Heart right ventricle (tissue), 16 donors: ENCODE data around the gene CD48. TPM values are rescaled to one million over a fixed set of nuclear protein-coding genes. Genes with fewer than 3 reads are reported as not detected.
"Not testable (repeated sequence)": the region's sequence is repeated elsewhere in the genome, so short reads cannot be mapped to it uniquely, and the experiment has no call there.

Experiments
- ATAC-seq, 8 donors: fragments of 200-7000 bp; cut with Tn5 transposase; one replicate each; pipeline ENCODE4 v1.9.1; 2020; ENCODE audit warnings: mild to moderate bottlenecking in 8 of 8, moderate library complexity in 8 of 8, moderate number of reproducible peaks in 1 of 8
- DNase-seq, 2 donors: peaks; one replicate each; pipeline ENCODE4 v3.0.0-alpha.2; 2020
- H3K27ac ChIP-seq, 10 donors: fragments of 200-600 bp; sonication (generic) in 2 of 10; one replicate each; pipeline versions ENCODE4 v1.5.0 to v1.8.0; 2020 to 2022; ENCODE audit warnings: mild to moderate bottlenecking in 3 of 10
- H3K27me3 ChIP-seq, 7 donors: fragments of 200-600 bp; one replicate each; pipeline ENCODE4 v1.8.0; 2021 to 2022; ENCODE audit warnings: mild to moderate bottlenecking in 2 of 7
- H3K36me3 ChIP-seq, 9 donors: fragments of 200-600 bp; sonication (generic) in 1 of 9; one replicate each; pipeline versions ENCODE4 v1.5.0 to v1.8.0; 2020 to 2022; ENCODE audit warnings: mild to moderate bottlenecking in 2 of 9
- H3K4me1 ChIP-seq, 9 donors: fragments of 200-600 bp; sonication (generic) in 1 of 9; one replicate each; pipeline versions ENCODE4 v1.5.0 to v1.8.0; 2020 to 2022; ENCODE audit warnings: mild to moderate bottlenecking in 4 of 9
- H3K4me3 ChIP-seq, 10 donors: fragments of 200-600 bp; sonication (generic) in 2 of 10; one replicate each; pipeline versions ENCODE4 v1.5.0 to v1.8.0; 2020 to 2022; ENCODE audit warnings: mild to moderate bottlenecking in 7 of 10, moderate library complexity in 2 of 10
- H3K9me3 ChIP-seq, 11 donors: fragments of 200-600 bp in 10 of 11; sonication (generic) in 2 of 11; one replicate each; pipeline versions ENCODE4 v1.5.0 to v1.8.0; 2013 to 2022; ENCODE audit warnings: mild to moderate bottlenecking in 2 of 11, control low read depth in 1 of 11, moderate library complexity in 1 of 11
- CTCF ChIP-seq, 9 donors: fragments of 200-600 bp; sonication (generic) in 2 of 9; IDR thresholded peaks; one replicate each; pipeline versions ENCODE4 v1.5.0 to v1.8.0; 2021 to 2022; ENCODE audit warnings: antibody characterized with exemption in 9 of 9, mild to moderate bottlenecking in 5 of 9, moderate library complexity in 1 of 9
- WGBS, 2 donors: extraction: QIAGEN DNeasy Blood & Tissue Kit; methylation state at CpG; one replicate each; pipeline ENCODE4 v1.1.7; 2013; ENCODE audit warnings: inconsistent platforms in 1 of 2; 5-methylcytosine and 5-hydroxymethylcytosine counted together
- intact Hi-C, 10 donors: fragments of 100-400 bp; cut with DNase I; formaldehyde crosslinking; loops; one replicate each; pipeline versions ENCODE4 v1.11.1 to v1.14.2; 2022
- polyA plus RNA-seq, 2 donors: library from polyadenylated mRNA; stranded (reverse); fragments of 200-250 nt; gene quantifications; one replicate each; pipeline ENCODE4 v1.2.3, GENCODE V29; 2013
- total RNA-seq, 10 donors: library from RNA; stranded (reverse); fragmentation: NEBNext Ultra II Directional in 3 of 10; extraction: Animal tissue kit (Norgen Biotek cat#: 25700) in 3 of 10; gene quantifications; one replicate each; pipeline versions ENCODE4 v1.2.1 to v1.2.4, GENCODE V29; 2021 to 2023
- donor health status: Arrhythmogenic right ventricular cardiomyopathy.
- donor health status: ischemic (EF 13 %, LVEDD 7.1; RV severe dilation, severe dysfunction).
- donor health status: healthy with polysubstance abuse.
- donor health status: DM: no; HTN: yes; CAD: no.
- donor health status: DM: no; HTN: no; CAD: no.
- donor health status: ischemic (EF 25% LVEDD 6.9; RV normal size, moderate dysfunction).
- donor health status: ischemic (EF 25% LVEDD 5.7; RV mildly dilated, moderate dysfunction).
- donor health status: healthy.
- donor health status: DM: yes; HTN: yes; CAD: no.
- donor health status: Ischemic cardiomyopathy.
- donor health status: ischemic (EF 35%, LVEDD 5.7; RV mildly dilated, moderate dysfunction).
- donor health status: nonischemic (EF 11% LVEDD 7.7; RV severe dilation, severe dysfunction).
- donor health status: DM: yes; HTN: yes; CAD: no.
- donor health status: PGD.
- donor health status: ischemic (EF 29% LVEDD 5.4; RV normal size, mild dysfunction).
- donor health status: nonischemic (EF 23%, LVEDD 6.1; RV moderate dilation, normal function).

Gene CD48
- total and polyA plus RNA-seq, 12 donors: 0.40 to 20.9 (median 0.96) TPM

- H3K27me3 ChIP-seq: peaks cover 0 to 9% (median 0%) of the 10 kb centered on the region in 7 donors
- DNase-seq (no peak), ATAC-seq (peak in 7 of 8 donors; percentile 51 to 85 (median 73))
- 84 to 86% methylated on average over 4 of the region's 4 CpGs for WGBS, 2 donors
- no peaks in the 10 kb centered on the region for H3K9me3 ChIP-seq
- no peaks in the 10 kb centered on the region for H3K36me3 ChIP-seq
- peaks cover 0 to 74% (median 0%) of the 10 kb centered on the region in 9 donors for H3K4me1 ChIP-seq
- no peak for TF ChIP-seq CTCF (IDR thresholded peaks at IDR 0.05)
- H3K27ac ChIP-seq: peak overlapping the region in 1 of 10 donors; percentile 90
- intact Hi-C loops: no loop called here
- H3K4me3 ChIP-seq: no peak overlapping the region
These were observed 7.4 kb downstream of the CD48 start for GRCh38 chr1:160704250-160704649.

DNA sequence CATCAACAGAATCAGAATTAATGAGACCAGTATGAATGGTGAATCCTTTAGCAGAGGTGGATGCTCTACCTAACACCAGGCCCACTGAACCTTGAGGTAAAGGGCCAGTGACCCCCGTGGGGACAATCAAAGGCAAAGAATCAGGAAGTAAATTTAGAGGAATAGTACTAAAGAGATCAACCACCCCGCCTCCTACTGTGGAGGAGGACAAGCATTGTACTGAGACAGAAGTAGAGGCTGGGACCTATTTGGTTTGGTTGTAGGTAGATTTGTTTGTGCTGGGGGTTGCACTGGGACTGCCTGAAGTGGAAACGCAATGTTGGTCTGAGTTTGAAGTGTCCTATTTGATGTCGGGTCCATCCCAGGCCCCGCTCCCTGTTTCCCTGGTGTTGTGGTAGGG is 9.5 kb downstream of the CD48 start:
- Histone ChIP-seq H3K4me1 (peaks cover 0 to 56% (median 0%) of the 10 kb centered on the region in 9 donors), H3K4me3 (no peak overlapping the region), H3K9me3 (no peaks in the 10 kb centered on the region), H3K36me3 (no peaks in the 10 kb centered on the region), H3K27ac (no peak overlapping the region), H3K27me3 (peaks cover 0 to 5% (median 0%) of the 10 kb centered on the region in 7 donors)
- no peak for TF ChIP-seq CTCF (IDR thresholded peaks at IDR 0.05)
- ATAC-seq (no peak), DNase-seq (no peak)
- intact Hi-C loops: no loop called here
- 92 to 94% methylated on average over 5 of the region's 5 CpGs for WGBS, 2 donors

- H3K36me3 ChIP-seq, H3K4me1 ChIP-seq, ATAC-seq, H3K27ac ChIP-seq, intact Hi-C loops, H3K4me3 ChIP-seq, DNase-seq, H3K9me3 ChIP-seq: not testable (repeated sequence)
- peaks cover 0 to 13% (median 0%) of the 10 kb centered on the region in 7 donors for H3K27me3 ChIP-seq
- WGBS, 2 donors: 81 to 83% methylated on average over 10 of the region's 10 CpGs
- TF ChIP-seq CTCF (IDR thresholded peaks at IDR 0.05): peak in 2 of 9 donors; percentile 6 to 18
These were observed 19.2 kb downstream of the CD48 start for GRCh38 chr1:160692390-160692789.

DNA sequence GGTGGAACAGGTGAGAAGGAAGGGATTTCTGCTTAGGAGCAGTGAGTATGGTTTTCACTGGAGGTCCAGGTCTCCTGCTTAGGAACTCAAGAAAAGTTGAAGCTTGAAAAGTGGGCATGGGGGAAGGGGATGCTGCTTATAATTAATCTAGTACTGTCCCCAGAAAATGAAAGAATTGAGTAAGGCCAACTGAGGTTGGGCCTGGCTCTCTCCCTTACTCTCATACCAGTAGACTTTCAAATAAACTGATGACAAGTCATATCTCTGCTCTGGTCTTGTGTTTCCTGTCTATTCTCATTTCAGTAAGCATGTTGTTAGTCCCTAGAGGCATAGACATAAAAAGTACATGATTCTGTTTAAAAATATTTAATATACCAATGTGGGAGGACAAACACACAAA is 26.4 kb downstream of the CD48 start:
- Histone ChIP-seq H3K27ac (peak overlapping the region in 1 of 10 donors; percentile 78), H3K27me3 (peaks cover 0 to 33% (median 0%) of the 10 kb centered on the region in 7 donors), H3K4me1 (peaks cover 0 to 49% (median 0%) of the 10 kb centered on the region in 9 donors), H3K4me3 (no peak overlapping the region), H3K36me3 (peaks cover 0 to 34% (median 0%) of the 10 kb centered on the region in 9 donors), H3K9me3 (no peaks in the 10 kb centered on the region)
- DNase-seq: no peak
- intact Hi-C loops: loop anchor here in 1 of 10 donors (10.0 kb wide), 1 partner anchor 410 kb away; no protein-coding TSS in a partner anchor
- no peak for TF ChIP-seq CTCF (IDR thresholded peaks at IDR 0.05)
- no peak for ATAC-seq
